OCI-M1 (cell line): Measurements from ENCODE around the gene GPR84.

Experiments used
- DNase-seq: peaks from one replicate; lab custom pipeline; 2025; lab: John Stamatoyannopoulos, UW

The GPR84 gene

DNA sequence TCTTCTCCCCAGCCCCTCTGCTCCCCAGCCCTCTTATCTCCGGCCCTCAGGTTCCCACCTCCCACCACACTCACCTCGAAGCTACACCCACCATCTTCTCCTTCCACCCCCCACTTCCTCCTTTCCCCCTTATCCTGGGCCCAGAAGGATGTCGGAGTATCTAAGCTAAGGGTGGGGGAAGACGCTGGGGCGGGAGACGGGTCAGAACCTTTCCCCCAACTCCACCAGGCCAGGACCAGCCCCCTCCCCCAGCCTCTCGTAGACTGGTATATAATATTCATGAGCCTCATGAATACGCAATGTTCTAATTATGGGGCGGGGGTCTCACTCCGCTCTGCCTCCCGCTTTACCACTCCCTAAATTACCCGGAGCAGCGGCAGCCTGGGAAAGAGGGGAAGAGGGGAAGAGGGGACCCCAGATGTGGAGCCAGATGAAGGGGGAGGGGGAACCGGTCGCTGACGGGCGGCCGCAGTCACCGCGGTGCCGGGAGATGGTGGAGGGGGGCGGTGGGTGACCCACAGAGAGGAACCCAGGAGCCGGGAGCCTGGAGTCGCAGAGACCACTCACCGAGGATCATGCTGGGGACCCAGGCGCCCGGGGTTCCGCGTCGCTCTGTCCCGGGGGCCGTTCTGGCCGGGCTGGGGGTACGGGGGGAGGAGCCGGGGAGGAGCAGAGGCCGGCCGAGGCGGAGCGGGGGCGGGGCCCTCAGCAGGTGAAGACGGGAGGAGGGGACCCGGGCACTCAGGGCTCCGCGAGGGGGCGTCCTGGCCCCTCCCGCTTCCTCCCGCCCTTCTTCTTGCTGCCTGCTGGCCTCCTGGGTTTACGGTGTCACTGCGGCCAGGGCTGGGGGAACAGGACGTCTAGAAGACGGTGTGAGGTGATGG lies 26.6 kb upstream of the GPR84 start:
- DNase-seq: peak; percentile 90

DNA sequence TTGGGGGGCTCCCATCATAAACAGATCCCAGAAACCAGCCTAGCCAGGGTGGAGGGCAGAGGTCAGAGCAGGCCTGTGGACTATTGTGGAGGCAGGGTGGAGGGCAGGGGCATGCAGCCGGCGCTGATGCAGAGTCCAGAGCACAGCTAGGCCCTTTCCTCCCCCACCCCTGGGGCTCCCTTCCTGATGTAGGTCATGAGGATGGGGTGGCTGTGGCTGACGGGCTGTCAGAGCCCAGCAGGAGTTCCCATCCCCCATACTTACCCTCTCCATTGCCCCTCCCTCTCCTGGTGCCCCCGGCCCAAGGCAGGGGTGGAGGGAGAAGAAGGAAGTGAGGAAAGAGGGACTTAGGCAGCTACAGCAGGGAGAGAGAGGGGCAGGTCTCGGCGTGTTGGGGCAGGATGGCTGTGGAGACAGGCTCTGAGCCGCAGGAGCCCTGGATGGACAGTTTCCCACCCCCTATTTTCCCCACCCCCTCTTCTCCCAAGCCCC lies 25.9 kb upstream of the GPR84 start:
- peak; percentile 90 for DNase-seq

DNA sequence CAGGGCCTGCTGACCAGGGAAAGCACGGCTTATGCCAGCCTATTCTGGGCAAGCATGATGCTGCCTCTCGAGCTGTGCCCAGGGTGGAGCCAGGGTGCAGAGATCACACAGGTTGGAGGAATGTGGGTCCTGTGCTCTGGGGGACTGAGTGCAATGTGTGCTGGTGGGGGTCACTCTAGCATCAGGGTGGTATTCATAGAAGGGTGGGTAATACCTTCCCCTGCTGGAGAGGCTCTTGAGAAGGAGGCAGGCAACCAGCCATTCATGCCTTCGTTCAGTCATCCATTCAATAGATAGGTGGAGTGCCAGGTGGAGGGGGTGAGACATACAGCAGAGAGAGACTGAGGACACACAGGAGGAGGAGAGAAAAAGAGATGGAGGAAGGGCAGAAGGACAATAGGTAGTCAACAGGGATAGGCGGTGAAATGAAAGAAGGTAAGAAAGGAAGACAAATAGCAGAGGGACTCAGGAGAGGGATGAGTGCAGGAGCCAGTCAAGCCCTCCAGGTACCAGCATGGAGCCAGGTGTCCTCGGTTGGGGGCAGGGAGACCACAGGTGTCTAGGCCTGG lies 25.4 kb upstream of the GPR84 start:
- no peak for DNase-seq

DNA sequence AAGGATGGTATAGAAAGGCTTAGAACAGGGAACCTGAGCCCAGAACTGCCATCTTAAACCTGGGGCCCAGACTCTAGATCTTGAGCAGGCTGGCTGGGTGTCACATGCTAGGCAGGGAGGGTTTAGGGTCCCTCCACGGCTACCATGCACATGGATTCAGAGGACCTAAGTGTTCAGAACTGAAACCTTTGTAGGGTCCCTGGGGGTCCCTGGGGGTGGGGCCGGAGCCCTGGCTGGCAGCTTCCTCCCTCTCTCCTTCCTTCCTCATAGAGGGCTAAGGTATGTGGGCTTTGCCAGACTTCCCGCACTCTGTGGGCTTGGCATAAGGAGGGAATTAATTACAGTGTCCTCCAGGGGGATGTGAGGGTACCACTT lies 24.8 kb upstream of the GPR84 start:
- DNase-seq: peak; percentile 58

DNA sequence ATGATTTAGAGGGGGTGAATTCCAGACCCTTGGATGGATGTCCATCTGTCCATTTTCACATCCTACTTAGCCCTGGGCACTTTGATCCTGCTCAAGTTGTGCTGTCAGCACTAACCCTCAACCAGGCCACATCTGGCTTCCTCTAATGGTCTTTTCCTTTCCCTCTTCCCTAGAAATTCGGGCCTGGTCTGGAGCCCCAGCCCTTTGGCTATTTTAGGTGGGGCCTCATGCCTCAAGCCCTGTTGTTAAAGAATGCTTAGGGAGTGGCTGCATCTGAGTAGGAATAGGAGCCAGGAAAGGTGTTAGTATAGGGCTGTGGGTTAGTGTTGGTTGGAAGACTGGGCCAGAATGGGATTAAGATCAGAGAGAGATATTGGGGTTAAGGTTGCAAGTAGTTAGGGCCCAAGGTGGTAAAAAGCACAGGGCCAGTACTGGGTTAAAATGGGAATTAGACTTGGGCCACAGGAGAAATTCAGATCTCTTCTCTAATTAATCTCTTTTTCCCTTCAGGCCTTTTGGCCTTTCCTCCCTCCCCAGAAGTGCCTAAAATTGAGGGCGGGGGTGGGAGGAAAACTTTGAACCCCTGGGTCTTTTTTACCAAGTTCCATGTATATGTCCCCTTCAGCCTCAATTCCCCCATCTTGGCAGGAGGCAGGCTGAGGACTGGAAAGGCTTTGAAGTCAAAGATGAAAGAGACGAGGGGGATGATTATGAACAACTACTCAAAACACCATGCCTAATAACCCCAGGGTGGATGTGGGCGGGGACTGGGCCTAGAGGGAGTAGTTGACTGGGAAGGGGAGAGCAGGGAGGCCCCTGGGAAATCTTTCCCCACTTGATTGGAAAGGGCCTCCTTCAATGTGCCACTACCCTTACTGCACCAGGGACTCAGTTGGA lies 24.2 kb upstream of the GPR84 start:
- peak; percentile 58 for DNase-seq

DNA sequence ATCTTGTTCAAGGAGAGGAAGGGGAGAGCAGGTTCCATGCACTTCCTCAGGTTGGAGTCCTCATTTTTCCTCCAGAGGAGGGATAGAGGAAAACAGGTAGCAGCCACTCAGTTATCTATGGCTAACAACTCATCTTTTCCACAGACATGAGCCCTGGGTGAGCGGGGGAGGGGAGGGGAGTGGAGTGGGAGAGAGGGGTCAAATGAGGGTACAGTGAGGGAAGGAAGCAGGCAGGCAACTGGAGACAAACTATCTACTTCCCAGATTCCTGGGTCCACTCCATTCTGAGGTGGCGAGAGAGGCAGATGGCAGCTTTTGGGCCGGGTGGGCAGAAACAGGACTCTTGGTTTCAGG lies 22.8 kb upstream of the GPR84 start:
- DNase-seq: no peak

DNA sequence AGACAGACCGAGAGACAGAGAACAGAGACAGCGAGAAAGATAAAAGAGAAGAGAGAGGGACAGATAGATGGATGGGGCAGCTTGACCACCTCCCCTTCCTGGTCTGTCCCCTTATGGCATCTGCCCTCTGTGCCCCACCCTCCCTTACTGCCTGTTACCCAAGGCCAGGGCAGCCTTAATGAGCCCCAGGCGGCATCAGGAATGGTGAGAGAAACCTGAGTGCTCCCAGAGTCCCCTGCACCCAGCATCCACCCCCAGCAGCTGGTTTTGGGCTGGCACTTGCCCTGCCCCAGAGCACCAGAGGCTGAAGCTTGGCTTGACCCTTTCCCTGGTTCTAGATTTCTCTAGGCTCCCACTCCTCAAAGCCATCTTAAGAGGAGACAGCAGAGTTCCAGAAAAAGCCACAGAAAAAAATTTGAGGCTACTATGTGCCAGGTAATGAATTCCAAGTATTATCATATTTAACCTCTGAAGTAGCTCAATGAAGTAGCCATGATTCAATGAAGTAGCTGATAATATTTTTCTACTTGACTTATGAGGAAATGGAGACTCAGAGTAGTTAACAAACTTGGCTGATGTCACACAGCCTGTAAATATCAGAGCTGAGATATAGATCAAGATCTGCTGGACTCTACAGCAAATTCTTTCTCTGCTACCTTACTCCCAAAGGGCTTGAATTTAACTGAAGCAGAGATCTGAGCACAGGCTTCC lies 22.3 kb upstream of the GPR84 start:
- no peak for DNase-seq

DNA sequence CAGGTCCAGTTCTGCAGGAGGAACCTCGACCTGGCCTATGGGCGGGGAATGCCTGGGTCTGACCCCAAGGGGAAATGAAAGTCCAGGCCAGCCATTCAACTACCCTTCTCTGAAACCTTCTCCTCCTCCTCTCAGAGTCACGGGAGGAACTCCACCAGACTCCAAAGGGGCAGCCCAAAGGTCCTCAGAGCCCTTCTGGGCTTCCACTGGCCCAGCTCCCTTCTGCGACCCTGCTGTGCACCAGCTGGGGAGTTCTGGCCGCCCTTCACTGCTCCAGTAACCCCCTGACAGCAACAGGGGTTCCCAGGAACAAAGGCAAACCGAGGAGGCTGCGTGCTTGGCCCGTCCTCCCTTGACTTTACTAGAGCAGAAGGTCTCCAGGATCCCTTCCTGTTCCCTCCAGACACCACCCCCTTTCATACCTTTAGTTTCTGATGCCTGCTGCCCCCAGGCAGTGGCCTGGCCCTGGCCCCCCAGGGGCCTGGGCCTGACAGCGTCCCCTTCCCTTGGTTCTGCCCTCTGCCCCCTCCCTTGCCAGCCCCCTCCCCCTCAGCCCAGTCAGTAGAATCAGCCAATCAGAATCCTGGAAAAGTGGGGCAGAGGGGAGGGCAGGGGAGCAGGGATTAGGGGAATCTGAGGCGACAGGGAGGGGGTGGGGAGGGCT lies 21.1 kb upstream of the GPR84 start:
- DNase-seq: peak; percentile 43

DNA sequence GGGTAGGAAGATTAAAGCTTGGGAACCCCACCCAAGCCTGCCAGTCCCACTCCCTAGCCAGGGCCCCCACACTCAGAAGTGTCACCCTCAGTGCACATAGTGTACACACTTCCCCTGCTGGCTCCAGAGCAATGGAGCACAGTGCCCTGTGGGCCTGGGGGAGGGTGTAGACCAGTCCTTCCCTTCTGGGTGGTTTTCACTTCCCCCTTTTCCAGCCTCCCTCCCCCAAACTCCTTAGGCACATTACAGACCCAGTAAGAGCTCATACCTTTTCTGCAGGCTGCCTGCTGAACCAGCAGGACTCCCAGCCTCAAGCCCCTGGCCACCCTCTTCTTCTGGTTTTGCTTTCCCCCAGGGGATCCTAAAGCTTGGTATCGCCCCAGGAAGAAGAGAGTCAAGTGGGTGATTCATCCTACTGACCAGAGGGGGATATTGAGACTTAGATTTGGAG lies 20.3 kb upstream of the GPR84 start, which contains the start of gene ZNF385A:
Gene ZNF385A, minus strand, starts transcription at position 143 of the 451 bp plus-strand sequence. CDS start 219 bp downstream, outside the sequence.
- DNase-seq: peak; percentile 89

DNA sequence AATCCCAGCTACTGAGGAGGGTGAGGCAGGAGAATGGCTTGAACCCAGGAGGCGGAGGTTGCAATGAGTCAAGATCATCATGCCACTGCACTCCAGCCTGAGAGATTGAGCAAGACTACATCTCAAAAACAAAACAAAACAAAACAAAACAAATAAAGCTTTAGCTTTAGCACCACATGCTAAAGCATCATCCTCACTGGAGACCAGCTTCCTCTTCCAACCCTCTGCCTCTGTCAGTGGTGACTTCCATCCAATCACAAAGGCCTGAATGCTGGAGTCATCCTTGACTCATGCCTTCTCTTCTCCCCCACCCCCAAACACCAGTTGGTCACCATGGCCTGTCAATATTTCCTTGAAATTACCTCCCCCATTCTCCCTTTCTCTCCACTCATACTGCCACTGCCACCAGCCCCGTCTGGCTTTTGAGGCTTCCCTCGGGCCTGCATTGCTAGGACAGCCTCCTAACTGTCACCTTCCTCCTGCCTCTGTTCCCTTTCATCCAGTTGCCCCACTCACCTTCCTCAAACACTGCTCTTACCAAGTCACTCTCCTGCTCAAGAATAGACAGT lies 18.8 kb upstream of the GPR84 start:
- DNase-seq: peak; percentile 84

DNA sequence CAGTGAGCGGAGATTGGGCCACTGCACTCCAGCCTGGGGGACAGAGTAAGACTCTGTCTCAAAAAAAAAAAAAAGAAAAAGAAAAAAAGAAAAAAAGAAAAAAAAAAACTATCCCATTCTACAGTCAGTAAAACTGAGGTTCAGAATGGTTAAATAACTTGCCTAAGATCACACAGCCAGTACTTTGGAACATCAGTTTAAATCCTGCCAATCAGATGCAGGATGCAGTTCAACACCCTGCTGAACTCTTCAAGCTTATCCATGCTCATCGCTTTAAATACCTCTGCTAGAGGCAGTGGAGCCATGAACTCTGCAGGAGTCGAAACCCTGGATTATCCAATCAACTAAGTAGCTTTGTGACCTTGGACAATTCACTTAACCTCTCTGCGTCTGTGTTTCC lies 16.9 kb upstream of the GPR84 start:
- DNase-seq: no peak

DNA sequence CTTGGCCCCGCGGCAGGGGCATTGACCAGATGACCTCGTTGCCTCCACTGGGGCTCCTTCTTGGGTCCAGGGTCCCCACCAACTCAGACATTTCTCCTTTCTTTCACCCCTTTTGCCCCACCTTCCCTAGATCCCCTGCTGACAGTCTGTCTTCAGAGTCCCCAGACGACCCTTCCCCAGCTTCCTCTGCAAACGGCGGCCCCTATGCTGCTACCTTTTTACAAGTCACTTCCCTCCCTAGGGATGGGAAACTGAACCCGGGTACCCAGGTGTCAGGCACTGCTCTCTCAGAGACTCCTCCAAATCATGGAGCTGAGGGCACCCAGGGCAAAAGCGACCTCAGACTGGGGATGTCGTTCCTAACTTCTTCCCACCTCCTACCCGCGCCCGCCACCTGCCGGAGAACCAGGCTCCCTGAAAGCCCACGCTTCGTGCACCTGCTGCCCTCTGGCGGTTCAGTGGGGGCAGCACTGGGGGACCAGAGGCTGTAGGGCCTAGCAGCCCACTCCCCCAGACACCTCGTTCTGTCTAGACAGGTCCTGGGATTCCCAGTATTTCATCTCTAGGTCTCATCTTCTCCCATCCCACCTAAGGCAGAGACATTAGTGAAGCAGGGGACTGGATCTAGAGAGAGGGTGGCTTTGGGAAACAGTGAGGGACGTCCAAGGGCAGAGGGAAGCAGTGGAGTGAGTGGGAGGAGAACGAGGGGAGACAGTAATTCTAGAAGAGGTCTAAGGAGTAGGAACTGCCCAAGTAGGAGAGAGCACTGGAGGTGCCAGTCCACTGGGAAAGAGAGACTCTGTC lies 15.3 kb upstream of the GPR84 start:
- DNase-seq: peak; percentile 84

DNA sequence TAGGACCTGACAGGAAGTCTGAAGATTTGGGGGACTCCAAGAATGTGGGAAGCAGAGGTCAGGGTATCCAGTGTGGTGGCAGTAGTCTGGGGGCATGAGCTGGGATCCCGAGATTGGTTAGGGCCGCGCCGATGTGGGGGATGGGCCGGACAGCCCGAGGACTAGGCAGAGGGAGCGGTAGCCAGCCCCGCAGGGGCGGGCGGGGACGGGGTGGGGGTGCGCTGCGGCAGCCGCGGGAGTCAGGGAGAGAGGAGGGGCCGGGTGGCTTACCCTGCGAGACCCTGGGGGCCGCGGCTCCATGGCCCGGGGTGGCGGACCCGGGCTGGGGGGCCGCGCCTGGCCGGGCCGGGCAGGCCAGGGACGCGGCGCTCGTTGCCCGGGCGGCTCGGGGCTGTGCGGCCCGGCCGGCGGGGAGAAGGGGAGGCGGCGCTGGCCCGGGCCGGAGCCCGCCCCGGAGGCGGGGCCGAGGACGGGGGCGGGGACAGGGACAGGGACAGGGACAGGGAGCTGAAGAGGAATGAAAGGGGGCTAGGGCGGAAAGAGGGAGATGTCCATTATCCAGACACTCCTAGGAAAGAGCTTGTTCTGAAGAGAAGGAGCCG lies 14.6 kb upstream of the GPR84 start:
- no peak for DNase-seq

DNA sequence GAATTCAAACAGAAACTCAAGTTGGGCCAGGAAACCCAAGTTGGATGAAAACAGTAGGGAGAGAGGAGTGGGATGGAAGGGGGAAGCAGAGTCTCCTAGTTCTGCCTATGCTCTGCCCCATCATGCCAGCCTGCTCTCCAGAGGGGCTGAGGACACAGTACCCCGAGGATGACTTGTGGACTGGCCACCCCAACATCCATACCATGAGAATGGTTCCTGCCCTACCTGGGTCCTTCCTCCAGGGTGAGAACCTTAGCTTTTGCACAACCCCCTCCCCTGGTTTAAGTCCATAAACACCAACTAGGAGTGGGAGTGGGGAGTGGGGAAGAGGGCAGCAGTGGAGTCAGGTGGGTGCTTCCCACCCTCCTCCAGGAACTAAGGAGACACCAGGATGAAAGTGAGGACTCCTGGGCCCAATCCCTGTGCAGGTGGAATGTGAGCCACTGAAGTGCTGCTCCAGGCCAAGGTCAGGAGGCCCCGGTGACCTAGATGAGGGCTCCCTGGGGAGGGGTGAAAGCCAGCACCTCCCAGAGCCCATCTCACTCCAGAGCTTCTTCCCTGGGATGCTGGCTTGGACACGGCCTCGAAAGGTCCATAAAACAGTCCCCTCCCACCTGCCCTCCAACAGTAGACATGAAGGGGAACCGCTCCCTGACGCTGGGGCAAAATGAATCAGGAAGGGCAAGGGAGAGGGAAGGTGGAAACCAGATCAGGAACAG lies 13.7 kb upstream of the GPR84 start:
- DNase-seq: no peak

DNA sequence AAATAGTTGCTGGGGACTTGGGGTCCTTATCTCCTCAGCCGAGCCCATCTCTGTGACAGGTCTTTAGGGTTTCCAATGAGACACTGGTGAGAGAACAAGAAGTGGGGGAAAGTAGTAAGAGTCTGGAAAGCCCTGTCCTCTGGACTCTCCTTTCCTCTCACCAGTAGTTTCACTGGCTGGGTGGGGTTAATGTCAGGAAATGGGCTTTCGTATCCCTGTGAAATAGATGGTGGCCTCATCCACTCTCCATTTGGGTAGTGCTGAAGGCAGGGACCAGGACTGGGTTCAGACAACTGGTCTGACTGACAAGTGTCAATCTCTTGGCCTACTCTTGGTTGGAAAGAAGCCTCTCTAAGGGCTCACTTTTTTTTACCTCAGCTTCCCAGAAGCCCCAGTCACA lies 12.7 kb upstream of the GPR84 start:
- no peak for DNase-seq

DNA sequence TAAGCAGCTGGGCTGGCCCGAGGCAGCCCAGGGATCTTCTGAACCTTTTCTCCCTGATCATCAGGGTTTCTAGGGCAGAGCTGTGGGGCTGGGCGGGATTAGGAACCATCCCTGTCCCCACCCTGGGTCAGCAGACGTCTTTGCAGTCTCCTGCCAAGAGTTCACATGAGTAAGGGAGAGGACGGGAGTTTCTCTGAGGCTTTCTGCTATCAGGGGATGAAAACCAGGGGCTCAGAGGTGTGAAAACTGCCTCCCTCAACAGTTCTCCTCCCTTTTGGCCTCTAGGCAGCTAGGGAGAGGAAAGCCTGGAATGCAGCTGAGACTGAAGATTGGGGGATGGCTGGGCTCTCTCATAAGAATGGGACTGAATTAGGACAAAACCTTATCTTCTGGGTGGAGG lies 12.3 kb upstream of the GPR84 start:
- no peak for DNase-seq

DNA sequence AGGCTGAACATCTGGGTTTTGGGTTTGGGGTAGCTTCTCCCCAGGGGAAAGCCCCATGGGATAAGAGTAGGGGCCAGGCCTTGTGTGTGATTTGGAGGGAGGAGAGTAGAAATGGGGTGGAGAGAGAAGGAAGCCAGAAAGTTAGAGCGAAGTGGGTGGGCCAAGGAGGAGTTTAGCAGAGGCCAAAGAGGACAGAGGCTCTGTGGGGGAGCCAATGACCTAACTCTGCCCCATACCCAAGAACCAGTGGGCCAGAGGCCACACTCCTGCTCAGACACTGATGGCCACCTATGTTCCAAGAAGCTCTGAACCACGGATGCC lies 10.9 kb upstream of the GPR84 start:
- no peak for DNase-seq

DNA sequence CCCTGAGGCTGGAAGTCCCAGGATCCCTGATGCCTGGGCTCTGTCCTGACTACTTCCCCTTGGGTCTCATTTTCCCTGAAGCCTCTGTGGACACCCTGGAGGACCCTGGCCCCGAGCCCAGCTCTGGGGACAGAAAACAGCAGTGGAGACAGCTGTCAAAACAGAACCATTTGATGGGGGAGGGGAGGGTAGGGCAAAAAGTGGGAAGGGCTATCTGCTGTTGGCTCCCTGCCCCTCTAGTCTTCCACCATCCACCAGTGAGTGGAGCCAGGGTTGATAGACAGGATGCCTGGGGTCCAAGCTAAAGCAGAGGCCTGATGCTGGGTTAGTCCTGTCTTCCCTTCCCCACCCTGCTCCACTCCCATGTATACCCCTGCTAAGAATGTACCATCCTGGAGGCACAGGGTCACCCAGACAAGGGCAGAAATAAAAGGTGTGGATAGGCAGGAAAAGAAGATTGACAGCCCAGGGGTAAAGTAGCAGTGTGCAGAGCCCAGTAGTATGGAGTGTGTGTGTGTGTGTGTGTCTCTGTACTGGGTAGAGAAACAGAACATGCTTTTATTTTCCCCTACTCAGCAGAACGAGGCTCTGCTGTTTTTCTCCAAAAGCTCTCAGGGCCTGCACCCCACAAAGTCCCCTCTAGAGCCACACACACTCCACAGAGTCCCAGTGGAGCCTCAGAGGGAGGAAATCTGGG lies 10.4 kb upstream of the GPR84 start:
- no peak for DNase-seq
